ENCODE results near the gene PNPLA7.

DNA sequence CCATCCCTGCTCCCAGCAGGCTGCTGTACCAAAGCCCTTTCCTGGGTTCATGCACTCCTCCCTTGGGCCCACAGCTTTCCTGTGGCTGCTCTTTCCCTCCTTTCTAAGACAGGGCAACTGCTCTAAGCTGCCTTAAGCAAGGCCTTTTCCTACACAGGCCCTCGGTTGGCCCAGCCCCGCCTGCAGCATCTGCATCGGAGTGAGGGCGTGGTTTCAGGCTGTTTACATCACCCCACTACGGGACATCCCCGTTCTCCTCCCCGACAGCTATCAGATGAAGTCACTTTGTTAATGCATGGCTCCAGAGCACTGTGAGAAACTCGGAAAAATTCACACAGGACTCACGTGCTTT, 25.1 kb upstream of the PNPLA7 start:
- no peak for TF ChIP-seq EZH2phosphoT487 (IDR thresholded peaks at IDR 0.05; ENCODE audit: borderline replicate concordance)
- no peak for TF ChIP-seq EZH2 (IDR thresholded peaks at IDR 0.05)
- TF ChIP-seq POLR2AphosphoS5 (IDR thresholded peaks at IDR 0.05; ENCODE audit: low read depth, low read length) = no peak
- TF ChIP-seq, protein P1, sequence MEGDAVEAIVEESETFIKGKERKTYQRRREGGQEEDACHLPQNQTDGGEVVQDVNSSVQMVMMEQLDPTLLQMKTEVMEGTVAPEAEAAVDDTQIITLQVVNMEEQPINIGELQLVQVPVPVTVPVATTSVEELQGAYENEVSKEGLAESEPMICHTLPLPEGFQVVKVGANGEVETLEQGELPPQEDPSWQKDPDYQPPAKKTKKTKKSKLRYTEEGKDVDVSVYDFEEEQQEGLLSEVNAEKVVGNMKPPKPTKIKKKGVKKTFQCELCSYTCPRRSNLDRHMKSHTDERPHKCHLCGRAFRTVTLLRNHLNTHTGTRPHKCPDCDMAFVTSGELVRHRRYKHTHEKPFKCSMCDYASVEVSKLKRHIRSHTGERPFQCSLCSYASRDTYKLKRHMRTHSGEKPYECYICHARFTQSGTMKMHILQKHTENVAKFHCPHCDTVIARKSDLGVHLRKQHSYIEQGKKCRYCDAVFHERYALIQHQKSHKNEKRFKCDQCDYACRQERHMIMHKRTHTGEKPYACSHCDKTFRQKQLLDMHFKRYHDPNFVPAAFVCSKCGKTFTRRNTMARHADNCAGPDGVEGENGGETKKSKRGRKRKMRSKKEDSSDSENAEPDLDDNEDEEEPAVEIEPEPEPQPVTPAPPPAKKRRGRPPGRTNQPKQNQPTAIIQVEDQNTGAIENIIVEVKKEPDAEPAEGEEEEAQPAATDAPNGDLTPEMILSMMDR (IDR thresholded peaks at IDR 0.05 in 2 of 3, conservative IDR thresholded peaks at IDR 0.05 in 1 of 3; ENCODE audit: borderline replicate concordance in 1 of 3, insufficient read depth in 1 of 3, low read depth in 2 of 3, low read length in 2 of 3) = no peak
- TF ChIP-seq YY1 (IDR thresholded peaks at IDR 0.05; ENCODE audit: extremely low read depth, insufficient replicate concordance, low read depth, low read length) = no peak
- no peak for TF ChIP-seq ZNF274 (IDR thresholded peaks at IDR 0.05; ENCODE audit: low read depth, low read length)
- no peak for TF ChIP-seq POLR2A (IDR thresholded peaks at IDR 0.05; ENCODE audit: borderline replicate concordance, extremely low read depth, insufficient read depth, insufficient read length)
- no peak for TF ChIP-seq ZFX (IDR thresholded peaks at IDR 0.05)
- TF ChIP-seq, protein P2, sequence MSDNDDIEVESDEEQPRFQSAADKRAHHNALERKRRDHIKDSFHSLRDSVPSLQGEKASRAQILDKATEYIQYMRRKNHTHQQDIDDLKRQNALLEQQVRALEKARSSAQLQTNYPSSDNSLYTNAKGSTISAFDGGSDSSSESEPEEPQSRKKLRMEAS (IDR thresholded peaks at IDR 0.05) = no peak
- TF ChIP-seq, protein P3, sequence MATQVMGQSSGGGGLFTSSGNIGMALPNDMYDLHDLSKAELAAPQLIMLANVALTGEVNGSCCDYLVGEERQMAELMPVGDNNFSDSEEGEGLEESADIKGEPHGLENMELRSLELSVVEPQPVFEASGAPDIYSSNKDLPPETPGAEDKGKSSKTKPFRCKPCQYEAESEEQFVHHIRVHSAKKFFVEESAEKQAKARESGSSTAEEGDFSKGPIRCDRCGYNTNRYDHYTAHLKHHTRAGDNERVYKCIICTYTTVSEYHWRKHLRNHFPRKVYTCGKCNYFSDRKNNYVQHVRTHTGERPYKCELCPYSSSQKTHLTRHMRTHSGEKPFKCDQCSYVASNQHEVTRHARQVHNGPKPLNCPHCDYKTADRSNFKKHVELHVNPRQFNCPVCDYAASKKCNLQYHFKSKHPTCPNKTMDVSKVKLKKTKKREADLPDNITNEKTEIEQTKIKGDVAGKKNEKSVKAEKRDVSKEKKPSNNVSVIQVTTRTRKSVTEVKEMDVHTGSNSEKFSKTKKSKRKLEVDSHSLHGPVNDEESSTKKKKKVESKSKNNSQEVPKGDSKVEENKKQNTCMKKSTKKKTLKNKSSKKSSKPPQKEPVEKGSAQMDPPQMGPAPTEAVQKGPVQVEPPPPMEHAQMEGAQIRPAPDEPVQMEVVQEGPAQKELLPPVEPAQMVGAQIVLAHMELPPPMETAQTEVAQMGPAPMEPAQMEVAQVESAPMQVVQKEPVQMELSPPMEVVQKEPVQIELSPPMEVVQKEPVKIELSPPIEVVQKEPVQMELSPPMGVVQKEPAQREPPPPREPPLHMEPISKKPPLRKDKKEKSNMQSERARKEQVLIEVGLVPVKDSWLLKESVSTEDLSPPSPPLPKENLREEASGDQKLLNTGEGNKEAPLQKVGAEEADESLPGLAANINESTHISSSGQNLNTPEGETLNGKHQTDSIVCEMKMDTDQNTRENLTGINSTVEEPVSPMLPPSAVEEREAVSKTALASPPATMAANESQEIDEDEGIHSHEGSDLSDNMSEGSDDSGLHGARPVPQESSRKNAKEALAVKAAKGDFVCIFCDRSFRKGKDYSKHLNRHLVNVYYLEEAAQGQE (IDR thresholded peaks at IDR 0.05; ENCODE audit: low read depth) = no peak
- TF ChIP-seq, protein P4, sequence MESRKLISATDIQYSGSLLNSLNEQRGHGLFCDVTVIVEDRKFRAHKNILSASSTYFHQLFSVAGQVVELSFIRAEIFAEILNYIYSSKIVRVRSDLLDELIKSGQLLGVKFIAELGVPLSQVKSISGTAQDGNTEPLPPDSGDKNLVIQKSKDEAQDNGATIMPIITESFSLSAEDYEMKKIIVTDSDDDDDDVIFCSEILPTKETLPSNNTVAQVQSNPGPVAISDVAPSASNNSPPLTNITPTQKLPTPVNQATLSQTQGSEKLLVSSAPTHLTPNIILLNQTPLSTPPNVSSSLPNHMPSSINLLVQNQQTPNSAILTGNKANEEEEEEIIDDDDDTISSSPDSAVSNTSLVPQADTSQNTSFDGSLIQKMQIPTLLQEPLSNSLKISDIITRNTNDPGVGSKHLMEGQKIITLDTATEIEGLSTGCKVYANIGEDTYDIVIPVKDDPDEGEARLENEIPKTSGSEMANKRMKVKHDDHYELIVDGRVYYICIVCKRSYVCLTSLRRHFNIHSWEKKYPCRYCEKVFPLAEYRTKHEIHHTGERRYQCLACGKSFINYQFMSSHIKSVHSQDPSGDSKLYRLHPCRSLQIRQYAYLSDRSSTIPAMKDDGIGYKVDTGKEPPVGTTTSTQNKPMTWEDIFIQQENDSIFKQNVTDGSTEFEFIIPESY (IDR thresholded peaks at IDR 0.05; ENCODE audit: extremely low read depth, insufficient replicate concordance, low read length) = no peak
